ENCODE data around the gene DYRK2.

Gene DYRK2

GRCh38 chr12:67651132-67651695 is 2.7 kb downstream of the DYRK2 start:
- Histone ChIP-seq H3K4me1 (ENCODE audit: low read depth, poor library complexity, severe bottlenecking) (peaks cover 37% of the 10 kb centered on the region), H3K27me3 (ENCODE audit: insufficient read depth, low read depth) (no peaks in the 10 kb centered on the region), H3K27ac (no peak overlapping the region), H2AFZ (ENCODE audit: low read depth) (no peak overlapping the region), H3K79me2 (ENCODE audit: insufficient read depth, low read depth) (peaks cover 71% of the 10 kb centered on the region), H3K4me3 (IDR thresholded peaks at IDR 0.05; ENCODE audit: insufficient read depth, low read depth, low read length) (no peak overlapping the region), H3K36me3 (ENCODE audit: insufficient read depth) (no peaks in the 10 kb centered on the region), H3K4me2 (peak overlapping the region; percentile 86), H3K9ac (peak overlapping the region; percentile 90; the same call in 1 of the 2 replicates), H4K20me1 (ENCODE audit: insufficient read depth) (peaks cover 46% of the 10 kb centered on the region)
- TF ChIP-seq CTCF (conservative IDR thresholded peaks at IDR 0.05; ENCODE audit: low read depth, low read length) = no peak

- no peak overlapping the region for H3K4me3 ChIP-seq (IDR thresholded peaks at IDR 0.05; ENCODE audit: insufficient read depth, low read depth, low read length)
- no peak overlapping the region for H3K4me2 ChIP-seq
- no peaks in the 10 kb centered on the region for H3K27me3 ChIP-seq (ENCODE audit: insufficient read depth, low read depth)
- peaks cover 55% of the 10 kb centered on the region for H3K4me1 ChIP-seq (ENCODE audit: low read depth, poor library complexity, severe bottlenecking)
- no peak overlapping the region for H3K27ac ChIP-seq
- no peak overlapping the region for H3K9ac ChIP-seq
- H3K36me3 ChIP-seq (ENCODE audit: insufficient read depth) = peaks cover 5% of the 10 kb centered on the region; the same call in 1 of the 2 replicates
- H4K20me1 ChIP-seq (ENCODE audit: insufficient read depth) = peaks cover 52% of the 10 kb centered on the region
- peaks cover 93% of the 10 kb centered on the region for H3K79me2 ChIP-seq (ENCODE audit: insufficient read depth, low read depth)
- H2AFZ ChIP-seq (ENCODE audit: low read depth) = no peak overlapping the region
- TF ChIP-seq CTCF (conservative IDR thresholded peaks at IDR 0.05; ENCODE audit: low read depth, low read length) = no peak
Measured at GRCh38 chr12:67655829-67656228, 7.3 kb downstream of the DYRK2 start.

- TF ChIP-seq CTCF (conservative IDR thresholded peaks at IDR 0.05; ENCODE audit: low read depth, low read length) = no peak
- H3K36me3 ChIP-seq (ENCODE audit: insufficient read depth) = peaks cover 5% of the 10 kb centered on the region; the same call in 1 of the 2 replicates
- no peak overlapping the region for H2AFZ ChIP-seq (ENCODE audit: low read depth)
- no peaks in the 10 kb centered on the region for H3K27me3 ChIP-seq (ENCODE audit: insufficient read depth, low read depth)
- peaks cover 55% of the 10 kb centered on the region for H3K4me1 ChIP-seq (ENCODE audit: low read depth, poor library complexity, severe bottlenecking)
- H3K9ac ChIP-seq = no peak overlapping the region
- no peak overlapping the region for H3K4me3 ChIP-seq (IDR thresholded peaks at IDR 0.05; ENCODE audit: insufficient read depth, low read depth, low read length)
- no peak overlapping the region for H3K4me2 ChIP-seq
- peaks cover 93% of the 10 kb centered on the region for H3K79me2 ChIP-seq (ENCODE audit: insufficient read depth, low read depth)
- H4K20me1 ChIP-seq (ENCODE audit: insufficient read depth) = peaks cover 48% of the 10 kb centered on the region
- no peak overlapping the region for H3K27ac ChIP-seq
Measured at GRCh38 chr12:67656251-67656650, 7.7 kb downstream of the DYRK2 start.

- Histone ChIP-seq H3K4me3 (IDR thresholded peaks at IDR 0.05; ENCODE audit: insufficient read depth, low read depth, low read length) (no peak overlapping the region), H3K4me2 (no peak overlapping the region), H3K36me3 (ENCODE audit: insufficient read depth) (peaks cover 5% of the 10 kb centered on the region; the same call in 1 of the 2 replicates), H3K79me2 (ENCODE audit: insufficient read depth, low read depth) (peaks cover 86% of the 10 kb centered on the region), H3K27me3 (ENCODE audit: insufficient read depth, low read depth) (no peaks in the 10 kb centered on the region), H2AFZ (ENCODE audit: low read depth) (no peak overlapping the region), H3K4me1 (ENCODE audit: low read depth, poor library complexity, severe bottlenecking) (peaks cover 39% of the 10 kb centered on the region), H4K20me1 (ENCODE audit: insufficient read depth) (peaks cover 38% of the 10 kb centered on the region), H3K9ac (no peak overlapping the region), H3K27ac (no peak overlapping the region)
- TF ChIP-seq CTCF (conservative IDR thresholded peaks at IDR 0.05; ENCODE audit: low read depth, low read length) = no peak
Measured at GRCh38 chr12:67658486-67658885, 9.9 kb downstream of the DYRK2 start.

Data from KMS-11 (cell line).